Ovary (tissue), 9 donors: ENCODE results near the gene SPATA16. TPM values are rescaled to one million over a fixed set of nuclear protein-coding genes. Genes with fewer than 3 reads are reported as not detected.

Experiments used
- DNase-seq, 5 donors: peaks; one replicate each; pipeline ENCODE4 v3.0.0-alpha.2; 2019 to 2020
- H3K27ac ChIP-seq, 2 donors: fragments of 200-600 bp; one replicate each; pipeline versions ENCODE4 v1.5.1 to v1.8.0; 2019 to 2022
- H3K27me3 ChIP-seq: fragments of 200-600 bp; one replicate; pipeline ENCODE4 v1.8.0; 2022
- H3K36me3 ChIP-seq: fragments of 200-600 bp; sonication (generic); one replicate; pipeline ENCODE4 v1.5.1; 2019
- H3K4me1 ChIP-seq: one replicate; pipeline ENCODE4 v1.8.1; 2013; ENCODE audit warnings: mild to moderate bottlenecking, moderate library complexity; ENCODE audit not compliant: insufficient read depth
- H3K4me3 ChIP-seq: fragments of 200-600 bp; sonication (generic); one replicate; pipeline ENCODE4 v1.5.1; 2017
- H3K9me3 ChIP-seq, 2 donors: fragments of 200-600 bp in 1 of 2; sonication (generic) in 1 of 2; one replicate each; pipeline versions ENCODE4 v1.5.1 to v1.8.1; 2013 to 2019; ENCODE audit warnings: mild to moderate bottlenecking in 1 of 2, moderate library complexity in 1 of 2
- EP300 ChIP-seq: sonication (generic); formaldehyde crosslinking; IDR thresholded peaks from one replicate; pipeline ENCODE4 v1.6.1; 2017; ENCODE audit warnings: antibody characterized with exemption
- POLR2A ChIP-seq: fragments of 450-650 bp; IDR thresholded peaks from one replicate; pipeline ENCODE4 v1.6.1; 2017; ENCODE audit warnings: antibody characterized with exemption, mild to moderate bottlenecking, moderate library complexity
- WGBS, 3 donors: extraction: QIAGEN DNeasy Blood & Tissue Kit in 1 of 3; methylation state at CpG; one replicate each; pipeline versions ENCODE4 v1.1.5 to v1.1.7; 2013 to 2017; 5-methylcytosine and 5-hydroxymethylcytosine counted together
- intact Hi-C, 4 donors: fragments of 100-400 bp; cut with DNase I; formaldehyde crosslinking; loops; one replicate each; pipeline versions ENCODE4 v1.11.0 to v1.15.1; 2022 to 2023
- polyA plus RNA-seq, 2 donors: library from polyadenylated mRNA; stranded (reverse); fragments of 200-250 nt in 1 of 2; fragments of 350-450 nt in 1 of 2; fragmentation: Illumina TruSeq in 1 of 2; extraction: RNeasy Lipid Tissue Mini Kit (QIAGEN cat#74804) in 1 of 2; gene quantifications; one replicate each; pipeline ENCODE4 v1.2.3, GENCODE V29; 2013 to 2014
- total RNA-seq, 7 donors: library from RNA; depleted of rRNA in 2 of 7; stranded (reverse); fragments of >200 nt in 2 of 7; fragmentation: NEBNext Ultra II Directional in 3 of 7; extraction: Animal tissue kit (Norgen Biotek cat#: 25700) in 3 of 7; gene quantifications; one replicate each; pipeline versions ENCODE4 v1.1.0 to v1.2.4, GENCODE V29; 2016 to 2023
- TF ChIP-seq, protein P1 (sequence below), 3 donors: fragments of 450-650 bp in 2 of 3; fragments of 200-600 bp in 1 of 3; IDR thresholded peaks; one replicate each; pipeline versions ENCODE4 v1.5.1 to v1.8.0; 2016 to 2022; ENCODE audit warnings: antibody characterized with exemption in 3 of 3, mild to moderate bottlenecking in 1 of 3
- donor health status: DM: no; HTN: no; CAD: no; lungs with moderate emphysema.
- donor health status: DM: no; HTN: no; CAD: no.
- donor health status: Bipolar disorder and iron deficiency.
- donor health status: DM: yes; HTN: yes; CAD: no.
- donor health status: DM: no; HTN: no; CAD: no.
- donor health status: DM: yes; HTN: yes; CAD: no.

Gene SPATA16
- total and polyA plus RNA-seq, 9 donors: not detected

- no peak for DNase-seq
- Histone ChIP-seq H3K9me3 (no peaks in the 10 kb centered on the region), H3K4me3 (no peak overlapping the region), H3K36me3 (no peaks in the 10 kb centered on the region), H3K4me1 (no peaks in the 10 kb centered on the region), H3K27ac (no peak overlapping the region), H3K27me3 (no peaks in the 10 kb centered on the region)
- intact Hi-C loops: no loop called here
- WGBS, 3 donors: 6 to 14% (median 7%) methylated on average over 3 of the region's 3 CpGs
- TF ChIP-seq, protein P1, sequence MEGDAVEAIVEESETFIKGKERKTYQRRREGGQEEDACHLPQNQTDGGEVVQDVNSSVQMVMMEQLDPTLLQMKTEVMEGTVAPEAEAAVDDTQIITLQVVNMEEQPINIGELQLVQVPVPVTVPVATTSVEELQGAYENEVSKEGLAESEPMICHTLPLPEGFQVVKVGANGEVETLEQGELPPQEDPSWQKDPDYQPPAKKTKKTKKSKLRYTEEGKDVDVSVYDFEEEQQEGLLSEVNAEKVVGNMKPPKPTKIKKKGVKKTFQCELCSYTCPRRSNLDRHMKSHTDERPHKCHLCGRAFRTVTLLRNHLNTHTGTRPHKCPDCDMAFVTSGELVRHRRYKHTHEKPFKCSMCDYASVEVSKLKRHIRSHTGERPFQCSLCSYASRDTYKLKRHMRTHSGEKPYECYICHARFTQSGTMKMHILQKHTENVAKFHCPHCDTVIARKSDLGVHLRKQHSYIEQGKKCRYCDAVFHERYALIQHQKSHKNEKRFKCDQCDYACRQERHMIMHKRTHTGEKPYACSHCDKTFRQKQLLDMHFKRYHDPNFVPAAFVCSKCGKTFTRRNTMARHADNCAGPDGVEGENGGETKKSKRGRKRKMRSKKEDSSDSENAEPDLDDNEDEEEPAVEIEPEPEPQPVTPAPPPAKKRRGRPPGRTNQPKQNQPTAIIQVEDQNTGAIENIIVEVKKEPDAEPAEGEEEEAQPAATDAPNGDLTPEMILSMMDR (IDR thresholded peaks at IDR 0.05): no peak
- no peak for TF ChIP-seq POLR2A
- no peak for TF ChIP-seq EP300
Measured at GRCh38 chr3:172918568-172919296, 222.3 kb downstream of the SPATA16 start.

DNA sequence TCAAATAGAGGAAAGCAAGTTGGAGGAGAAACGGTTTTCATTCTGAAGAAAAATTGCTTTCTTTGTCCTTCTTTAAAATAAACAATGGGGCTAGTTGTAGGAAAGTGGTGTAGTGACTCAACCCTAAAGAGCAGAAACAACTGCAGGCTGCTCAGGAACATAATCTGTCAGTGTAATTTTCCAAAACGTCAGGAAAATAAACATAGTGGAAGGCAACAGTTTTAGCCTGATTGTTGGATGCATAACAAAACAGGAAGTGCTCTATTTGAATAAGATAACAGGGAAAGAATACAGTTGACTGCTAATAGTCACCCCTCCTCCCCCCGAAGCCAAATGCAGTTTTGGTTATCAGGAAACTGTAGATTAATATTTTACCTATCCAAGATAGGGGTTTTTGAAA is 222.9 kb downstream of the SPATA16 start:
- 4 to 6% (median 5%) methylated on average over 3 of the region's 3 CpGs for WGBS, 3 donors
- H3K4me3 ChIP-seq: no peak overlapping the region
- no peaks in the 10 kb centered on the region for H3K4me1 ChIP-seq
- no peaks in the 10 kb centered on the region for H3K27me3 ChIP-seq
- no peaks in the 10 kb centered on the region for H3K36me3 ChIP-seq
- H3K27ac ChIP-seq: no peak overlapping the region
- TF ChIP-seq, protein P1 (IDR thresholded peaks at IDR 0.05): no peak
- TF ChIP-seq POLR2A (no peak), EP300 (no peak)
- H3K9me3 ChIP-seq: no peaks in the 10 kb centered on the region
- intact Hi-C loops: no loop called here
- DNase-seq: no peak

GRCh38 chr3:172915911-172916514 is 225.0 kb downstream of the SPATA16 start:
- DNase-seq: no peak
- H3K4me1 ChIP-seq: no peaks in the 10 kb centered on the region
- H3K4me3 ChIP-seq: no peak overlapping the region
- H3K27ac ChIP-seq: no peak overlapping the region
- no peaks in the 10 kb centered on the region for H3K36me3 ChIP-seq
- no peaks in the 10 kb centered on the region for H3K9me3 ChIP-seq
- no peaks in the 10 kb centered on the region for H3K27me3 ChIP-seq
- 10 to 32% (median 18%) methylated on average over 1 of the region's 1 CpG for WGBS, 3 donors
- no peak for TF ChIP-seq POLR2A
- intact Hi-C loops: no loop called here

DNA sequence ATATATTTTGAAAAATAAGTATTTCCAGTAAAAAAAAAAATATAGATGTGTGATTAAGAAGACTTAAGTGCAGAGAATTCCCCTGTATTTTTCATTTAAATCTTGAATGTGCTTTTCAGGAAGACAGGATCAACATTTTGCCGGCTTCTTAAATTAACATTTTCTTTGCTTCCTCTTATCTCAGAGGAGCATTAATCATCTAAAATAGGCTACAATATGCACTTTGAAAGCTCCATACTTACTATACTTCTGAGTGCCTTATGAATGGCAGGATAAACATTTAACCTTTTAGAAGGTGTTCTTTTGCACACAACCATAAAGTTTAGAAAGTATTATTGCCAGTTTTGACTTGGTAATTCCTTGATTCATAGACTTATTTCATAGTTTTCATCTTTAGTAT is 226.2 kb downstream of the SPATA16 start:
- no peaks in the 10 kb centered on the region for H3K4me1 ChIP-seq
- H3K9me3 ChIP-seq: no peaks in the 10 kb centered on the region
- H3K27me3 ChIP-seq: no peaks in the 10 kb centered on the region
- H3K27ac ChIP-seq: no peak overlapping the region
- no peak for DNase-seq
- intact Hi-C loops: no loop called here
- 5 to 7% (median 7%) methylated on average over 1 of the region's 1 CpG for WGBS, 3 donors
- no peak overlapping the region for H3K4me3 ChIP-seq
- H3K36me3 ChIP-seq: no peaks in the 10 kb centered on the region
- TF ChIP-seq, protein P1 (IDR thresholded peaks at IDR 0.05): no peak
- TF ChIP-seq EP300 (no peak), POLR2A (no peak)
